ENCODE measurements around the gene TDRD15.

TDRD15 gene

DNA sequence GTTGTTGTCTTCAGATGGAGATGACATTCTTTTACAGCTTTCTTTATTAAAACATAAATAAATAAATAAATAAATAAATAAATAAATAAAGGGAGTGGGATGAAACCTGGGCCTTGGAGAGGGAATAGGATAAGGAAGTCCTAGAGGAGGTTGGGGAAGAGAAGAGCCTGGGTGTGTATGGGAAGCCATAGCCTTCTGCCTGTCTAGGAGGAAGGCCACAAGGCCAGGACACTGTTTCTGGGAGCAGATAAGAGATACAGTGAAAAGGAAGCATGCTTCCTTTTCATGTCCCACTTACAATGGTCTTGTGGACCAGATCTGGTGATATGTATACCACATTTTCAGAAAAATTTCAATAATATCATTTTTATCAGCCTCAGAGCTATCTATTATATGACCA is 6.1 kb upstream of the TDRD15 start (continued):
- TF ChIP-seq, protein P1, sequence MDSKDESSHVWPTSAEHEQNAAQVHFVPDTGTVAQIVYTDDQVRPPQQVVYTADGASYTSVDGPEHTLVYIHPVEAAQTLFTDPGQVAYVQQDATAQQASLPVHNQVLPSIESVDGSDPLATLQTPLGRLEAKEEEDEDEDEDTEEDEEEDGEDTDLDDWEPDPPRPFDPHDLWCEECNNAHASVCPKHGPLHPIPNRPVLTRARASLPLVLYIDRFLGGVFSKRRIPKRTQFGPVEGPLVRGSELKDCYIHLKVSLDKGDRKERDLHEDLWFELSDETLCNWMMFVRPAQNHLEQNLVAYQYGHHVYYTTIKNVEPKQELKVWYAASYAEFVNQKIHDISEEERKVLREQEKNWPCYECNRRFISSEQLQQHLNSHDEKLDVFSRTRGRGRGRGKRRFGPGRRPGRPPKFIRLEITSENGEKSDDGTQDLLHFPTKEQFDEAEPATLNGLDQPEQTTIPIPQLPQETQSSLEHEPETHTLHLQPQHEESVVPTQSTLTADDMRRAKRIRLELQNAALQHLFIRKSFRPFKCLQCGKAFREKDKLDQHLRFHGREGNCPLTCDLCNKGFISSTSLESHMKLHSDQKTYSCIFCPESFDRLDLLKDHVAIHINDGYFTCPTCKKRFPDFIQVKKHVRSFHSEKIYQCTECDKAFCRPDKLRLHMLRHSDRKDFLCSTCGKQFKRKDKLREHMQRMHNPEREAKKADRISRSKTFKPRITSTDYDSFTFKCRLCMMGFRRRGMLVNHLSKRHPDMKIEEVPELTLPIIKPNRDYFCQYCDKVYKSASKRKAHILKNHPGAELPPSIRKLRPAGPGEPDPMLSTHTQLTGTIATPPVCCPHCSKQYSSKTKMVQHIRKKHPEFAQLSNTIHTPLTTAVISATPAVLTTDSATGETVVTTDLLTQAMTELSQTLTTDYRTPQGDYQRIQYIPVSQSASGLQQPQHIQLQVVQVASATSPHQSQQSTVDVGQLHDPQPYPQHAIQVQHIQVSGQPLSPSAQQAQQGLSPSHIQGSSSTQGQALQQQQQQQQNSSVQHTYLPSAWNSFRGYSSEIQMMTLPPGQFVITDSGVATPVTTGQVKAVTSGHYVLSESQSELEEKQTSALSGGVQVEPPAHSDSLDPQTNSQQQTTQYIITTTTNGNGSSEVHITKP (tag by site-specific recombination; IDR thresholded peaks at IDR 0.05) = no peak
- TF ChIP-seq, protein P2, sequence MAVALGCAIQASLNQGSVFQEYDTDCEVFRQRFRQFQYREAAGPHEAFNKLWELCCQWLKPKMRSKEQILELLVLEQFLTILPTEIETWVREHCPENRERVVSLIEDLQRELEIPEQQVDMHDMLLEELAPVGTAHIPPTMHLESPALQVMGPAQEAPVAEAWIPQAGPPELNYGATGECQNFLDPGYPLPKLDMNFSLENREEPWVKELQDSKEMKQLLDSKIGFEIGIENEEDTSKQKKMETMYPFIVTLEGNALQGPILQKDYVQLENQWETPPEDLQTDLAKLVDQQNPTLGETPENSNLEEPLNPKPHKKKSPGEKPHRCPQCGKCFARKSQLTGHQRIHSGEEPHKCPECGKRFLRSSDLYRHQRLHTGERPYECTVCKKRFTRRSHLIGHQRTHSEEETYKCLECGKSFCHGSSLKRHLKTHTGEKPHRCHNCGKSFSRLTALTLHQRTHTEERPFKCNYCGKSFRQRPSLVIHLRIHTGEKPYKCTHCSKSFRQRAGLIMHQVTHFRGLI (tag by site-specific recombination; IDR thresholded peaks at IDR 0.05) = no peak
- TF ChIP-seq ZNF654 (tag by site-specific recombination; IDR thresholded peaks at IDR 0.05; ENCODE audit: low read depth) = 0 out of 2 replicates have a peak, but pooled peaks have one; percentile 6
- no peak for TF ChIP-seq ZNF366 (tag by site-specific recombination; conservative IDR thresholded peaks at IDR 0.05)
- TF ChIP-seq, protein P3, sequence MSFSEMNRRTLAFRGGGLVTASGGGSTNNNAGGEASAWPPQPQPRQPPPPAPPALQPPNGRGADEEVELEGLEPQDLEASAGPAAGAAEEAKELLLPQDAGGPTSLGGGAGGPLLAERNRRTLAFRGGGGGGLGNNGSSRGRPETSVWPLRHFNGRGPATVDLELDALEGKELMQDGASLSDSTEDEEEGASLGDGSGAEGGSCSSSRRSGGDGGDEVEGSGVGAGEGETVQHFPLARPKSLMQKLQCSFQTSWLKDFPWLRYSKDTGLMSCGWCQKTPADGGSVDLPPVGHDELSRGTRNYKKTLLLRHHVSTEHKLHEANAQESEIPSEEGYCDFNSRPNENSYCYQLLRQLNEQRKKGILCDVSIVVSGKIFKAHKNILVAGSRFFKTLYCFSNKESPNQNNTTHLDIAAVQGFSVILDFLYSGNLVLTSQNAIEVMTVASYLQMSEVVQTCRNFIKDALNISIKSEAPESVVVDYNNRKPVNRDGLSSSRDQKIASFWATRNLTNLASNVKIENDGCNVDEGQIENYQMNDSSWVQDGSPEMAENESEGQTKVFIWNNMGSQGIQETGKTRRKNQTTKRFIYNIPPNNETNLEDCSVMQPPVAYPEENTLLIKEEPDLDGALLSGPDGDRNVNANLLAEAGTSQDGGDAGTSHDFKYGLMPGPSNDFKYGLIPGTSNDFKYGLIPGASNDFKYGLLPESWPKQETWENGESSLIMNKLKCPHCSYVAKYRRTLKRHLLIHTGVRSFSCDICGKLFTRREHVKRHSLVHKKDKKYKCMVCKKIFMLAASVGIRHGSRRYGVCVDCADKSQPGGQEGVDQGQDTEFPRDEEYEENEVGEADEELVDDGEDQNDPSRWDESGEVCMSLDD (tag by site-specific recombination; IDR thresholded peaks at IDR 0.05) = no peak
- no peak for TF ChIP-seq OVOL3 (tag by site-specific recombination; IDR thresholded peaks at IDR 0.05)
- TF ChIP-seq, protein P4, sequence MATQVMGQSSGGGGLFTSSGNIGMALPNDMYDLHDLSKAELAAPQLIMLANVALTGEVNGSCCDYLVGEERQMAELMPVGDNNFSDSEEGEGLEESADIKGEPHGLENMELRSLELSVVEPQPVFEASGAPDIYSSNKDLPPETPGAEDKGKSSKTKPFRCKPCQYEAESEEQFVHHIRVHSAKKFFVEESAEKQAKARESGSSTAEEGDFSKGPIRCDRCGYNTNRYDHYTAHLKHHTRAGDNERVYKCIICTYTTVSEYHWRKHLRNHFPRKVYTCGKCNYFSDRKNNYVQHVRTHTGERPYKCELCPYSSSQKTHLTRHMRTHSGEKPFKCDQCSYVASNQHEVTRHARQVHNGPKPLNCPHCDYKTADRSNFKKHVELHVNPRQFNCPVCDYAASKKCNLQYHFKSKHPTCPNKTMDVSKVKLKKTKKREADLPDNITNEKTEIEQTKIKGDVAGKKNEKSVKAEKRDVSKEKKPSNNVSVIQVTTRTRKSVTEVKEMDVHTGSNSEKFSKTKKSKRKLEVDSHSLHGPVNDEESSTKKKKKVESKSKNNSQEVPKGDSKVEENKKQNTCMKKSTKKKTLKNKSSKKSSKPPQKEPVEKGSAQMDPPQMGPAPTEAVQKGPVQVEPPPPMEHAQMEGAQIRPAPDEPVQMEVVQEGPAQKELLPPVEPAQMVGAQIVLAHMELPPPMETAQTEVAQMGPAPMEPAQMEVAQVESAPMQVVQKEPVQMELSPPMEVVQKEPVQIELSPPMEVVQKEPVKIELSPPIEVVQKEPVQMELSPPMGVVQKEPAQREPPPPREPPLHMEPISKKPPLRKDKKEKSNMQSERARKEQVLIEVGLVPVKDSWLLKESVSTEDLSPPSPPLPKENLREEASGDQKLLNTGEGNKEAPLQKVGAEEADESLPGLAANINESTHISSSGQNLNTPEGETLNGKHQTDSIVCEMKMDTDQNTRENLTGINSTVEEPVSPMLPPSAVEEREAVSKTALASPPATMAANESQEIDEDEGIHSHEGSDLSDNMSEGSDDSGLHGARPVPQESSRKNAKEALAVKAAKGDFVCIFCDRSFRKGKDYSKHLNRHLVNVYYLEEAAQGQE (tag by site-specific recombination; IDR thresholded peaks at IDR 0.05) = no peak
- no peak for TF ChIP-seq TCF7L2 (IDR thresholded peaks at IDR 0.05; ENCODE audit: borderline replicate concordance, low read depth, low read length)
- TF ChIP-seq, protein P5, sequence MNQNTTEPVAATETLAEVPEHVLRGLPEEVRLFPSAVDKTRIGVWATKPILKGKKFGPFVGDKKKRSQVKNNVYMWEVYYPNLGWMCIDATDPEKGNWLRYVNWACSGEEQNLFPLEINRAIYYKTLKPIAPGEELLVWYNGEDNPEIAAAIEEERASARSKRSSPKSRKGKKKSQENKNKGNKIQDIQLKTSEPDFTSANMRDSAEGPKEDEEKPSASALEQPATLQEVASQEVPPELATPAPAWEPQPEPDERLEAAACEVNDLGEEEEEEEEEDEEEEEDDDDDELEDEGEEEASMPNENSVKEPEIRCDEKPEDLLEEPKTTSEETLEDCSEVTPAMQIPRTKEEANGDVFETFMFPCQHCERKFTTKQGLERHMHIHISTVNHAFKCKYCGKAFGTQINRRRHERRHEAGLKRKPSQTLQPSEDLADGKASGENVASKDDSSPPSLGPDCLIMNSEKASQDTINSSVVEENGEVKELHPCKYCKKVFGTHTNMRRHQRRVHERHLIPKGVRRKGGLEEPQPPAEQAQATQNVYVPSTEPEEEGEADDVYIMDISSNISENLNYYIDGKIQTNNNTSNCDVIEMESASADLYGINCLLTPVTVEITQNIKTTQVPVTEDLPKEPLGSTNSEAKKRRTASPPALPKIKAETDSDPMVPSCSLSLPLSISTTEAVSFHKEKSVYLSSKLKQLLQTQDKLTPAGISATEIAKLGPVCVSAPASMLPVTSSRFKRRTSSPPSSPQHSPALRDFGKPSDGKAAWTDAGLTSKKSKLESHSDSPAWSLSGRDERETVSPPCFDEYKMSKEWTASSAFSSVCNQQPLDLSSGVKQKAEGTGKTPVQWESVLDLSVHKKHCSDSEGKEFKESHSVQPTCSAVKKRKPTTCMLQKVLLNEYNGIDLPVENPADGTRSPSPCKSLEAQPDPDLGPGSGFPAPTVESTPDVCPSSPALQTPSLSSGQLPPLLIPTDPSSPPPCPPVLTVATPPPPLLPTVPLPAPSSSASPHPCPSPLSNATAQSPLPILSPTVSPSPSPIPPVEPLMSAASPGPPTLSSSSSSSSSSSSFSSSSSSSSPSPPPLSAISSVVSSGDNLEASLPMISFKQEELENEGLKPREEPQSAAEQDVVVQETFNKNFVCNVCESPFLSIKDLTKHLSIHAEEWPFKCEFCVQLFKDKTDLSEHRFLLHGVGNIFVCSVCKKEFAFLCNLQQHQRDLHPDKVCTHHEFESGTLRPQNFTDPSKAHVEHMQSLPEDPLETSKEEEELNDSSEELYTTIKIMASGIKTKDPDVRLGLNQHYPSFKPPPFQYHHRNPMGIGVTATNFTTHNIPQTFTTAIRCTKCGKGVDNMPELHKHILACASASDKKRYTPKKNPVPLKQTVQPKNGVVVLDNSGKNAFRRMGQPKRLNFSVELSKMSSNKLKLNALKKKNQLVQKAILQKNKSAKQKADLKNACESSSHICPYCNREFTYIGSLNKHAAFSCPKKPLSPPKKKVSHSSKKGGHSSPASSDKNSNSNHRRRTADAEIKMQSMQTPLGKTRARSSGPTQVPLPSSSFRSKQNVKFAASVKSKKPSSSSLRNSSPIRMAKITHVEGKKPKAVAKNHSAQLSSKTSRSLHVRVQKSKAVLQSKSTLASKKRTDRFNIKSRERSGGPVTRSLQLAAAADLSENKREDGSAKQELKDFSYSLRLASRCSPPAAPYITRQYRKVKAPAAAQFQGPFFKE (tag by site-specific recombination; IDR thresholded peaks at IDR 0.05; ENCODE audit: borderline replicate concordance) = no peak
- TF ChIP-seq ZNF426 (tag by site-specific recombination; IDR thresholded peaks at IDR 0.05) = peak; percentile 48
- TF ChIP-seq, protein P6, sequence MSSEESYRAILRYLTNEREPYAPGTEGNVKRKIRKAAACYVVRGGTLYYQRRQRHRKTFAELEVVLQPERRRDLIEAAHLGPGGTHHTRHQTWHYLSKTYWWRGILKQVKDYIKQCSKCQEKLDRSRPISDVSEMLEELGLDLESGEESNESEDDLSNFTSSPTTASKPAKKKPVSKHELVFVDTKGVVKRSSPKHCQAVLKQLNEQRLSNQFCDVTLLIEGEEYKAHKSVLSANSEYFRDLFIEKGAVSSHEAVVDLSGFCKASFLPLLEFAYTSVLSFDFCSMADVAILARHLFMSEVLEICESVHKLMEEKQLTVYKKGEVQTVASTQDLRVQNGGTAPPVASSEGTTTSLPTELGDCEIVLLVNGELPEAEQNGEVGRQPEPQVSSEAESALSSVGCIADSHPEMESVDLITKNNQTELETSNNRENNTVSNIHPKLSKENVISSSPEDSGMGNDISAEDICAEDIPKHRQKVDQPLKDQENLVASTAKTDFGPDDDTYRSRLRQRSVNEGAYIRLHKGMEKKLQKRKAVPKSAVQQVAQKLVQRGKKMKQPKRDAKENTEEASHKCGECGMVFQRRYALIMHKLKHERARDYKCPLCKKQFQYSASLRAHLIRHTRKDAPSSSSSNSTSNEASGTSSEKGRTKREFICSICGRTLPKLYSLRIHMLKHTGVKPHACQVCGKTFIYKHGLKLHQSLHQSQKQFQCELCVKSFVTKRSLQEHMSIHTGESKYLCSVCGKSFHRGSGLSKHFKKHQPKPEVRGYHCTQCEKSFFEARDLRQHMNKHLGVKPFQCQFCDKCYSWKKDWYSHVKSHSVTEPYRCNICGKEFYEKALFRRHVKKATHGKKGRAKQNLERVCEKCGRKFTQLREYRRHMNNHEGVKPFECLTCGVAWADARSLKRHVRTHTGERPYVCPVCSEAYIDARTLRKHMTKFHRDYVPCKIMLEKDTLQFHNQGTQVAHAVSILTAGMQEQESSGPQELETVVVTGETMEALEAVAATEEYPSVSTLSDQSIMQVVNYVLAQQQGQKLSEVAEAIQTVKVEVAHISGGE (tag by site-specific recombination; conservative IDR thresholded peaks at IDR 0.05; ENCODE audit: low read depth) = peak; percentile 46; the same call in 1 of the 2 replicates
- peak; percentile 38; the same call in 1 of the 2 replicates for TF ChIP-seq ZNF623 (tag by site-specific recombination; IDR thresholded peaks at IDR 0.05)
